Measurements from ENCODE around the gene TGM5. TPM values are rescaled to one million over a fixed set of nuclear protein-coding genes. Genes with fewer than 3 reads are reported as not detected.

Gene TGM5
- polyA plus RNA-seq, 1 experiment = not detected

- ChIA-PET POLR2A (no interaction called here), CTCF (no interaction called here)
- Histone ChIP-seq H3K27ac (ENCODE audit: low read depth, low read length) (no peak overlapping the region), H3K9me3 (ENCODE audit: control insufficient read depth, insufficient read depth, low read length) (no peaks in the 10 kb centered on the region), H3K27me3 (ENCODE audit: control insufficient read depth, insufficient read depth, low read length) (peaks cover 38% of the 10 kb centered on the region), H3K4me3 (ENCODE audit: low read depth, low read length) (no peak overlapping the region)
- TF ChIP-seq CTCF (IDR thresholded peaks at IDR 0.05; ENCODE audit: low read depth, low read length) = no peak
- DNase-seq (ENCODE audit: low read depth, low spot score) = no peak
These were observed 24.1 kb downstream of the TGM5 start for GRCh38 chr15:43242616-43243015.

- TF ChIP-seq CTCF (IDR thresholded peaks at IDR 0.05; ENCODE audit: low read depth, low read length) = no peak
- no peak for DNase-seq (ENCODE audit: low read depth, low spot score)
- no peaks in the 10 kb centered on the region for H3K9me3 ChIP-seq (ENCODE audit: control insufficient read depth, insufficient read depth, low read length)
- ChIA-PET POLR2A (no interaction called here), CTCF (interaction anchor here (1.2 to 1.5 kb wide), 2 partner anchors 15 to 44 kb away, joined by 5 read pairs; no protein-coding TSS in a partner anchor)
- H3K27ac ChIP-seq (ENCODE audit: low read depth, low read length) = no peak overlapping the region
- no peak overlapping the region for H3K4me3 ChIP-seq (ENCODE audit: low read depth, low read length)
- peaks cover 41% of the 10 kb centered on the region for H3K27me3 ChIP-seq (ENCODE audit: control insufficient read depth, insufficient read depth, low read length)
These were observed 25.6 kb downstream of the TGM5 start for GRCh38 chr15:43241100-43241499.

GRCh38 chr15:43239732-43240491 is 26.8 kb downstream of the TGM5 start:
- peaks cover 40% of the 10 kb centered on the region for H3K27me3 ChIP-seq (ENCODE audit: control insufficient read depth, insufficient read depth, low read length)
- H3K9me3 ChIP-seq (ENCODE audit: control insufficient read depth, insufficient read depth, low read length) = no peaks in the 10 kb centered on the region
- no peak overlapping the region for H3K4me3 ChIP-seq (ENCODE audit: low read depth, low read length)
- no peak overlapping the region for H3K27ac ChIP-seq (ENCODE audit: low read depth, low read length)
- TF ChIP-seq CTCF (IDR thresholded peaks at IDR 0.05; ENCODE audit: low read depth, low read length) = no peak
- POLR2A ChIA-PET = no interaction called here
- CTCF ChIA-PET = interaction anchor here (1.0 kb wide), 1 partner anchor 15 kb away, joined by 3 read pairs; no protein-coding TSS in a partner anchor
- DNase-seq (ENCODE audit: low read depth, low spot score) = no peak

GRCh38 chr15:43238671-43239131 is 28.0 kb downstream of the TGM5 start:
- TF ChIP-seq CTCF (IDR thresholded peaks at IDR 0.05; ENCODE audit: low read depth, low read length) = no peak
- DNase-seq (ENCODE audit: low read depth, low spot score) = no peak
- CTCF ChIA-PET = no interaction called here
- Histone ChIP-seq H3K4me3 (ENCODE audit: low read depth, low read length) (no peak overlapping the region), H3K9me3 (ENCODE audit: control insufficient read depth, insufficient read depth, low read length) (no peaks in the 10 kb centered on the region), H3K27ac (ENCODE audit: low read depth, low read length) (no peak overlapping the region), H3K27me3 (ENCODE audit: control insufficient read depth, insufficient read depth, low read length) (peaks cover 49% of the 10 kb centered on the region)
- POLR2A ChIA-PET = no interaction called here

- ChIA-PET POLR2A (no interaction called here), CTCF (no interaction called here)
- no peak overlapping the region for H3K27ac ChIP-seq (ENCODE audit: low read depth, low read length)
- H3K4me3 ChIP-seq (ENCODE audit: low read depth, low read length) = no peak overlapping the region
- DNase-seq (ENCODE audit: low read depth, low spot score) = no peak
- H3K27me3 ChIP-seq (ENCODE audit: control insufficient read depth, insufficient read depth, low read length) = peaks cover 50% of the 10 kb centered on the region
- H3K9me3 ChIP-seq (ENCODE audit: control insufficient read depth, insufficient read depth, low read length) = no peaks in the 10 kb centered on the region
- no peak for TF ChIP-seq CTCF (IDR thresholded peaks at IDR 0.05; ENCODE audit: low read depth, low read length)
These were observed 28.8 kb downstream of the TGM5 start for GRCh38 chr15:43237842-43238470.

Measured in AG04450 (cell line).